Choroid plexus epithelial cell (primary cell): ENCODE results near the gene ZNF32.

Source experiments
- DNase-seq: peaks from one replicate; pipeline ENCODE4 v3.0.0-alpha.2; 2010; ENCODE audit warnings: low read depth
- H3K4me3 ChIP-seq: 2 replicates; pipeline ENCODE4 v1.5.1; 2011; ENCODE audit warnings: low read depth, mild to moderate bottlenecking, control low read depth, low read length, moderate library complexity
- CTCF ChIP-seq: conservative IDR thresholded peaks from 2 replicates; pipeline ENCODE4 v1.5.1; 2011; ENCODE audit warnings: low read depth, mild to moderate bottlenecking, control low read depth, inconsistent platforms, low read length, moderate library complexity

Gene ZNF32

GRCh38 chr10:43688348-43688892, 39.7 kb upstream of the ZNF32 start:
- TF ChIP-seq CTCF, result no peak
- DNase-seq, result no peak
- H3K4me3 ChIP-seq, result no peak overlapping the region

GRCh38 chr10:43687373-43687772, 38.7 kb upstream of the ZNF32 start:
- no peak overlapping the region for H3K4me3 ChIP-seq
- TF ChIP-seq CTCF, result no peak
- no peak for DNase-seq

- peak; percentile 39 for TF ChIP-seq CTCF
- no peak overlapping the region for H3K4me3 ChIP-seq
- DNase-seq, result no peak
Observed at GRCh38 chr10:43686414-43686813, 37.7 kb upstream of the ZNF32 start.

- no peak for TF ChIP-seq CTCF
- no peak for DNase-seq
- no peak overlapping the region for H3K4me3 ChIP-seq
Observed at GRCh38 chr10:43685744-43686143, 37.1 kb upstream of the ZNF32 start.

GRCh38 chr10:43684292-43684559, 35.5 kb upstream of the ZNF32 start:
- no peak overlapping the region for H3K4me3 ChIP-seq
- no peak for DNase-seq
- no peak for TF ChIP-seq CTCF

- DNase-seq, result no peak
- H3K4me3 ChIP-seq, result no peak overlapping the region
- peak; percentile 68 for TF ChIP-seq CTCF
Observed at GRCh38 chr10:43683451-43684291, 35.0 kb upstream of the ZNF32 start.

GRCh38 chr10:43682956-43683355, 34.3 kb upstream of the ZNF32 start:
- no peak for TF ChIP-seq CTCF
- no peak overlapping the region for H3K4me3 ChIP-seq

More at GRCh38 chr10:43682956-43683355, 34.3 kb upstream of the ZNF32 start:
- peak; percentile 38 for DNase-seq
